Kidney (tissue), 14 donors: ENCODE data around the gene TRIM59. TPM values are rescaled to one million over a fixed set of nuclear protein-coding genes. Genes with fewer than 3 reads are reported as not detected.

Source experiments
- DNase-seq, 5 donors: peaks; one replicate each; pipeline ENCODE4 v3.0.0-alpha.2; 2013 to 2020
- FAIRE-seq: peaks from 2 replicates; lab custom pipeline; 2012; peaks lifted over from hg19 to GRCh38; lab: Jason Lieb, UNC
- H3K27ac ChIP-seq, 2 donors: one replicate each; pipeline ENCODE4 v1.7.0; 2013; ENCODE audit warnings: low read depth in 2 of 2, low read length in 2 of 2, inconsistent platforms in 1 of 2
- H3K27me3 ChIP-seq: one replicate; pipeline ENCODE4 v1.7.1; 2013; ENCODE audit warnings: low read length, inconsistent platforms; ENCODE audit not compliant: control insufficient read depth, insufficient read depth
- H3K36me3 ChIP-seq, 3 donors: one replicate each; pipeline versions ENCODE4 v1.7.0 to v1.7.1; 2013; ENCODE audit warnings: low read length in 3 of 3, control low read depth in 1 of 3, inconsistent platforms in 1 of 3; ENCODE audit not compliant: insufficient read depth in 3 of 3, control insufficient read depth in 2 of 3
- H3K4me1 ChIP-seq, 3 donors: one replicate each; pipeline versions ENCODE4 v1.7.0 to v1.7.1; 2013; ENCODE audit warnings: low read length in 3 of 3, inconsistent platforms in 1 of 3, low read depth in 1 of 3; ENCODE audit not compliant: control insufficient read depth in 2 of 3, insufficient read depth in 2 of 3
- H3K4me3 ChIP-seq, 3 donors: one replicate each; pipeline versions ENCODE4 v1.7.0 to v1.8.1; 2013; ENCODE audit warnings: low read length in 3 of 3, control low read depth in 1 of 3, inconsistent platforms in 1 of 3
- H3K9ac ChIP-seq, 3 donors: one replicate each; pipeline versions ENCODE4 v1.7.0 to v1.7.1; 2013; ENCODE audit warnings: low read length in 3 of 3, control low read depth in 1 of 3, inconsistent platforms in 1 of 3
- H3K9me3 ChIP-seq, 3 donors: one replicate each; pipeline versions ENCODE4 v1.7.0 to v1.7.1; 2013; ENCODE audit warnings: low read length in 3 of 3, control low read depth in 1 of 3, inconsistent platforms in 1 of 3; ENCODE audit not compliant: control insufficient read depth in 2 of 3, insufficient read depth in 1 of 3
- intact Hi-C: fragments of 100-400 bp; cut with DNase I; formaldehyde crosslinking; loops from one replicate; pipeline ENCODE4 v1.11.1; 2022
- polyA plus RNA-seq: library from polyadenylated mRNA; stranded (reverse); fragments of 350-450 nt; fragmentation: Illumina TruSeq; extraction: RNeasy Lipid Tissue Mini Kit (QIAGEN cat#74804); gene quantifications from one replicate; pipeline ENCODE4 v1.2.3, GENCODE V29; 2014; ENCODE audit warnings: low read depth, low replicate concordance; ENCODE audit not compliant: insufficient read depth
- total RNA-seq: library from RNA; stranded (reverse); fragmentation: NEBNext Ultra II Directional; extraction: Animal tissue kit (Norgen Biotek cat#: 25700); gene quantifications from one replicate; pipeline ENCODE4 v1.2.1, GENCODE V29; 2021
- TF ChIP-seq, protein P1 (sequence below): IDR thresholded peaks from 3 replicates; pipeline ENCODE4 v1.5.1; 2012; ENCODE audit warnings: mild to moderate bottlenecking, moderate library complexity, borderline replicate concordance; ENCODE audit not compliant: insufficient read depth; ENCODE audit errors: extremely low read depth
- donor health status: control.
- donor health status: control.
- donor health status: control.
- donor health status: control.
- donor health status: control.
- donor health status: DM: yes; HTN: yes; CAD: no.
- donor health status: Normal renal cell carcinoma (clear cell type).

Gene TRIM59
- total and polyA plus RNA-seq, 2 donors from 2014 or later: 0.84 to 4.8 TPM

DNA sequence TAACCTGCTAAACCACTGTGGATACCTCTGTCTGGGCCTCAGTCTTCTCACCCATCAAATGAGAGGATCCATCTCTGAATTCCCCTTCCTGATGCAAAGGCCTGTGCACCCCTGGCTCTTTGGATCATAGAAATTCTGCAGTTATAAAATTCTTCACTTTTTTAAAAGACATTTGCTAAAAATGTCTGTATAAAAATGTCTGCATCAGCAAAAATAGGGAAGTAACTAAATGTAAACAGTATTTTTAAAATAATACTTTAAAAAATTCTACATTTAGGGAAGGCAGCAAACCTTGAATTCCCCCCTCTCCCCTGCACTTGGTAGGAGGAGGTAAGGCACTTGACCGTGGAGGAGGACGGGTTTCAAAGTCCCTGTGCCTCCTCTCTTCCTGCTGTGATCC is 25.6 kb upstream of the TRIM59 start:
- Histone ChIP-seq H3K36me3 (no peaks in the 10 kb centered on the region), H3K9ac (no peak overlapping the region), H3K27me3 (no peaks in the 10 kb centered on the region), H3K4me3 (no peak overlapping the region), H3K27ac (no peak overlapping the region), H3K4me1 (no peaks in the 10 kb centered on the region), H3K9me3 (peaks cover 0 to under 1% (median 0%) of the 10 kb centered on the region in 3 donors)
- no peak for FAIRE-seq
- TF ChIP-seq, protein P1, sequence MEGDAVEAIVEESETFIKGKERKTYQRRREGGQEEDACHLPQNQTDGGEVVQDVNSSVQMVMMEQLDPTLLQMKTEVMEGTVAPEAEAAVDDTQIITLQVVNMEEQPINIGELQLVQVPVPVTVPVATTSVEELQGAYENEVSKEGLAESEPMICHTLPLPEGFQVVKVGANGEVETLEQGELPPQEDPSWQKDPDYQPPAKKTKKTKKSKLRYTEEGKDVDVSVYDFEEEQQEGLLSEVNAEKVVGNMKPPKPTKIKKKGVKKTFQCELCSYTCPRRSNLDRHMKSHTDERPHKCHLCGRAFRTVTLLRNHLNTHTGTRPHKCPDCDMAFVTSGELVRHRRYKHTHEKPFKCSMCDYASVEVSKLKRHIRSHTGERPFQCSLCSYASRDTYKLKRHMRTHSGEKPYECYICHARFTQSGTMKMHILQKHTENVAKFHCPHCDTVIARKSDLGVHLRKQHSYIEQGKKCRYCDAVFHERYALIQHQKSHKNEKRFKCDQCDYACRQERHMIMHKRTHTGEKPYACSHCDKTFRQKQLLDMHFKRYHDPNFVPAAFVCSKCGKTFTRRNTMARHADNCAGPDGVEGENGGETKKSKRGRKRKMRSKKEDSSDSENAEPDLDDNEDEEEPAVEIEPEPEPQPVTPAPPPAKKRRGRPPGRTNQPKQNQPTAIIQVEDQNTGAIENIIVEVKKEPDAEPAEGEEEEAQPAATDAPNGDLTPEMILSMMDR: no peak
- DNase-seq: no peak
- intact Hi-C loops: no loop called here

DNA sequence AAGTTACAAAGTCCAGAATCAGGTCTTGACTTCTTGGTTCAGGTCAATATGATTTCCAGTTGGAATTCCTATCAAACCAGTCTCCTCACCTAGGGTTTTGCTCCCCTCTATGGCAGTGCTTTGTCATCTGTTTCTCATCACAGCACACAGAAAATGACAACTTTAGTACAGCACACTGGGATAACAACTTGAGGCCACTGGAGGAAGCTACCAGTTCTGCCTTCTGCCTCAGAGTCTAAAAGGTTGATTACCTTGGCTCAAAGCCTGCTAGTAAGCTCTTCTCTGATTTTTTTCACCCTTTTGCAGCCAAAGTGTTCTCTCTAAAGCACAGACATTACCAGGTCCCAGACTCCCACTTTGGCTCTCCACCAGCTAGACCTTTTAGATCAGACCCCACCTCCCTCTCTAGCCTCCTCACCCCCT is 24.8 kb upstream of the TRIM59 start:
- Histone ChIP-seq H3K27ac (no peak overlapping the region), H3K36me3 (no peaks in the 10 kb centered on the region), H3K9me3 (peaks cover 0 to 3% (median 0%) of the 10 kb centered on the region in 3 donors), H3K9ac (no peak overlapping the region), H3K27me3 (no peaks in the 10 kb centered on the region), H3K4me3 (no peak overlapping the region), H3K4me1 (no peaks in the 10 kb centered on the region)
- FAIRE-seq (no peak), DNase-seq (peak in 2 of 5 donors; percentile 6 to 37)
- TF ChIP-seq, protein P1: no peak
- intact Hi-C loops: no loop called here

DNA sequence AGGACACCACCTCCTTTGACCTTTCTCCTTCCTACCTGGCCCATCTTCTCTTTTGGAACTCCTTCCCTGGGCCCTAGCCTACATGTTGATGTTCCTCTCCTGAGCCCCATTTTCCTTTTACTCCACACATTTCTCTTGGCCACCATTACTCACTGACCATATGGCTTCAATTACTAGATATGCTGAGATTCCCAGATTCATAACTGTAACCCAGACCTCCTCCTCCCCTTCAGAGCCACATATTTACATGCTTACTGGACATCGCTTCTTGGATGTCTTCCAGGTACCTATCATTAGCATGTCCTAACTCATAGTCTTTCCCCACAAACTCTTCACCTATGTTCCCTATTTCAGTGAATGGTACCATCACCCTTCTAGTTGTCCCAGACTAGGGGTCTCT is 24.4 kb upstream of the TRIM59 start:
- Histone ChIP-seq H3K9me3 (peaks cover 0 to 3% (median 0%) of the 10 kb centered on the region in 3 donors), H3K27ac (no peak overlapping the region), H3K9ac (no peak overlapping the region), H3K36me3 (no peaks in the 10 kb centered on the region), H3K27me3 (no peaks in the 10 kb centered on the region), H3K4me1 (no peaks in the 10 kb centered on the region), H3K4me3 (no peak overlapping the region)
- intact Hi-C loops: no loop called here
- FAIRE-seq (no peak), DNase-seq (no peak)
- TF ChIP-seq, protein P1: no peak

DNA sequence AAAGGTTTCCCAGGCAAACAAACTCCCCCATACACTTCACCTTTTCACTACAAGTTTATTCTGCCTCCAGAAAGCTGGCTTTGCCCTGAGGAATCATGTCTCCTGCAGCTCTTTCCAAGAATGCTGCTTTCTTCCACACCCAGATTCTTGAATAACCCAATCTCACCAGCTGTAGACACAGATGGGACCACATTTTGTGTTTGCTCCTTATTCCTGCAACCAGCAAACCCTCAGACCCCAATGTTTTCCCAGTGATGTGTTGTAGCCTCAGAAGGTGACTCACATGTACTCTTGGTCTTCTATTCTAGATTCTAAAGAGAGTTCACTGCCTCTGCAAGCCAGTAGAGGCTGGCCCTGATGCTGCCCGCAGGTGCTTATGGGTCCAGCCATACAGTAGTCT is 23.6 kb upstream of the TRIM59 start:
- Histone ChIP-seq H3K9ac (no peak overlapping the region), H3K27me3 (no peaks in the 10 kb centered on the region), H3K9me3 (peaks cover 0 to 3% (median 0%) of the 10 kb centered on the region in 3 donors), H3K36me3 (no peaks in the 10 kb centered on the region), H3K4me1 (no peaks in the 10 kb centered on the region), H3K27ac (no peak overlapping the region), H3K4me3 (no peak overlapping the region)
- intact Hi-C loops: no loop called here
- DNase-seq (no peak), FAIRE-seq (no peak)
- TF ChIP-seq, protein P1: no peak
